Heart left ventricle (tissue), 16 donors: ENCODE results near the gene LPXN. TPM values are rescaled to one million over a fixed set of nuclear protein-coding genes. Genes with fewer than 3 reads are reported as not detected.
A peak's percentile ranks its signal among the peaks of the same experiment; 100 is the strongest.

Experiments
- ATAC-seq, 4 donors: fragments of 200-7000 bp; cut with Tn5 transposase; one replicate each; pipeline ENCODE4 v1.9.1; 2020 to 2022; ENCODE audit warnings: moderate library complexity in 4 of 4, mild to moderate bottlenecking in 3 of 4, moderate number of reproducible peaks in 1 of 4
- DNase-seq, 5 donors: peaks; one replicate each; pipeline ENCODE4 v3.0.0-alpha.2; 2020
- H3K27ac ChIP-seq, 12 donors: fragments of 200-600 bp; sonication (generic) in 4 of 12; one replicate each; pipeline versions ENCODE4 v1.5.0 to v1.8.0; 2016 to 2022; ENCODE audit warnings: mild to moderate bottlenecking in 2 of 12
- H3K27me3 ChIP-seq, 9 donors: fragments of 200-600 bp; sonication (generic) in 2 of 9; one replicate each; pipeline versions ENCODE4 v1.5.1 to v1.8.0; 2016 to 2022; ENCODE audit warnings: mild to moderate bottlenecking in 3 of 9
- H3K36me3 ChIP-seq, 9 donors: fragments of 200-600 bp; sonication (generic) in 2 of 9; one replicate each; pipeline versions ENCODE4 v1.5.0 to v1.8.0; 2018 to 2022; ENCODE audit warnings: mild to moderate bottlenecking in 2 of 9
- H3K4me1 ChIP-seq, 12 donors: fragments of 200-600 bp; sonication (generic) in 4 of 12; one replicate each; pipeline versions ENCODE4 v1.5.0 to v1.8.0; 2016 to 2022; ENCODE audit warnings: mild to moderate bottlenecking in 3 of 12
- H3K4me3 ChIP-seq, 12 donors: fragments of 200-600 bp; sonication (generic) in 4 of 12; one replicate each; pipeline versions ENCODE4 v1.5.0 to v1.8.0; 2017 to 2022; ENCODE audit warnings: mild to moderate bottlenecking in 9 of 12, moderate library complexity in 4 of 12
- H3K9me3 ChIP-seq, 12 donors: fragments of 200-600 bp; sonication (generic) in 4 of 12; one replicate each; pipeline versions ENCODE4 v1.5.0 to v1.8.0; 2016 to 2022; ENCODE audit warnings: mild to moderate bottlenecking in 1 of 12
- POLR2A ChIP-seq, 2 donors: fragments of 450-650 bp; IDR thresholded peaks; one replicate each; pipeline ENCODE4 v1.6.1; 2017; ENCODE audit warnings: antibody characterized with exemption in 2 of 2, mild to moderate bottlenecking in 2 of 2, moderate library complexity in 2 of 2
- WGBS, 4 donors: extraction: QIAGEN DNeasy Blood & Tissue Kit in 2 of 4; methylation state at CpG; one replicate each; pipeline versions ENCODE4 v1.1.5 to v1.1.7; 2013 to 2018; 5-methylcytosine and 5-hydroxymethylcytosine counted together
- intact Hi-C, 10 donors: fragments of 100-400 bp; cut with DNase I; formaldehyde crosslinking; loops; one replicate each; pipeline versions ENCODE4 v1.11.1 to v1.14.2; 2022
- polyA plus RNA-seq, 2 donors: library from polyadenylated mRNA; stranded (reverse); fragments of 200-250 nt; gene quantifications; one replicate each; pipeline ENCODE4 v1.2.3, GENCODE V29; 2013
- total RNA-seq, 9 donors: library from RNA; depleted of rRNA in 2 of 9; stranded (reverse); fragments of >200 nt in 2 of 9; fragmentation: NEBNext Ultra II Directional in 3 of 9; extraction: Animal tissue kit (Norgen Biotek cat#: 25700) in 3 of 9; gene quantifications; one replicate each; pipeline versions ENCODE4 v1.1.0 to v1.2.4, GENCODE V29; 2016 to 2023
- TF ChIP-seq, protein P1 (sequence below), 12 donors: fragments of 200-600 bp; sonication (generic) in 4 of 12; IDR thresholded peaks; one replicate each; pipeline versions ENCODE4 v1.5.0 to v1.8.0; 2018 to 2022; ENCODE audit warnings: antibody characterized with exemption in 12 of 12, mild to moderate bottlenecking in 5 of 12
- donor health status: ischemic (EF 13 %, LVEDD 7.1; RV severe dilation, severe dysfunction).
- donor health status: healthy with polysubstance abuse.
- donor health status: DM: no; HTN: yes; CAD: no.
- donor health status: DM: no; HTN: no; CAD: no.
- donor health status: ischemic (EF 25% LVEDD 6.9; RV normal size, moderate dysfunction).
- donor health status: ischemic (EF 25% LVEDD 5.7; RV mildly dilated, moderate dysfunction).
- donor health status: healthy.
- donor health status: DM: yes; HTN: yes; CAD: no.
- donor health status: ischemic (EF 35%, LVEDD 5.7; RV mildly dilated, moderate dysfunction).
- donor health status: nonischemic (EF 11% LVEDD 7.7; RV severe dilation, severe dysfunction).
- donor health status: DM: yes; HTN: yes; CAD: no.
- donor health status: PGD.
- donor health status: ischemic (EF 29% LVEDD 5.4; RV normal size, mild dysfunction).
- donor health status: nonischemic (EF 23%, LVEDD 6.1; RV moderate dilation, normal function).

Gene LPXN
- total and polyA plus RNA-seq, 11 donors: 1.8 to 19.8 (median 3.4) TPM

DNA sequence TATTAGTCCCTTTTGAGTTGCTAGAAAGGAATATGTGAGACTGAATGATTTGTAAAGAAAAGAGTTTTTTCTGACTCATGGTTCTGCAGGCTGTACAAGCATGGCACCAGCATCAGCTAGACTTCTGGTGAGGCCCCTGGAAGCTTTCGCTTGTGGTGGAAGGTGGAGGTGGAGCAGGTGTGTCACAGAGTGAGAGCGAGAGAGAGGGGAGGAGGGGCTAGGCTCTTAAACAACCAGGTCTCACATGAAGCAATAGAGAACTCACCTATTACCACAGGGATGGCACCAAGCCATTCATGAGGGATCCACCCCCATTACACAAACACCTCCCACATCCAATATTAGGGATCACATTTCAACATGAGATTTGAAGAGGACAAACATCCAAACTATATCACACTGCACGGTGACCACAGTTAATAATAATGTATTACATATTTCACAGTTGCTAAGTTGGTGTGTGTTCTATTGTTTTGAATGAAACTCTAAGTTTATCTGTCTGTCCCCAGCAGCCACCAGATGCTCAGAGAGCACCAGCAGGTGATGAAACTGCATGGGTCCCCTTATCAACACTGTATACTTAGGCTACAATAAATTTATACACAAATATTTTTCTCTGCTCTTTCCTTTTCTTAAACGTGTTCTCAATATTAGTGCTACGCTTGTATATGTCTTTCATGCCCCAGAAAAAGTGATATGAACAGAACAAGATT lies 17.3 kb upstream of the LPXN start:
- ATAC-seq: peak in 3 of 4 donors; percentile 34 to 47 (median 36)
- no peaks in the 10 kb centered on the region for H3K27me3 ChIP-seq
- 75 to 84% (median 75%) methylated on average over 5 of the region's 5 CpGs for WGBS, 4 donors
- no peak overlapping the region for H3K4me3 ChIP-seq
- intact Hi-C loops: no loop called here
- H3K4me1 ChIP-seq: peaks cover 0 to 33% (median 24%) of the 10 kb centered on the region in 12 donors
- TF ChIP-seq, protein P1, sequence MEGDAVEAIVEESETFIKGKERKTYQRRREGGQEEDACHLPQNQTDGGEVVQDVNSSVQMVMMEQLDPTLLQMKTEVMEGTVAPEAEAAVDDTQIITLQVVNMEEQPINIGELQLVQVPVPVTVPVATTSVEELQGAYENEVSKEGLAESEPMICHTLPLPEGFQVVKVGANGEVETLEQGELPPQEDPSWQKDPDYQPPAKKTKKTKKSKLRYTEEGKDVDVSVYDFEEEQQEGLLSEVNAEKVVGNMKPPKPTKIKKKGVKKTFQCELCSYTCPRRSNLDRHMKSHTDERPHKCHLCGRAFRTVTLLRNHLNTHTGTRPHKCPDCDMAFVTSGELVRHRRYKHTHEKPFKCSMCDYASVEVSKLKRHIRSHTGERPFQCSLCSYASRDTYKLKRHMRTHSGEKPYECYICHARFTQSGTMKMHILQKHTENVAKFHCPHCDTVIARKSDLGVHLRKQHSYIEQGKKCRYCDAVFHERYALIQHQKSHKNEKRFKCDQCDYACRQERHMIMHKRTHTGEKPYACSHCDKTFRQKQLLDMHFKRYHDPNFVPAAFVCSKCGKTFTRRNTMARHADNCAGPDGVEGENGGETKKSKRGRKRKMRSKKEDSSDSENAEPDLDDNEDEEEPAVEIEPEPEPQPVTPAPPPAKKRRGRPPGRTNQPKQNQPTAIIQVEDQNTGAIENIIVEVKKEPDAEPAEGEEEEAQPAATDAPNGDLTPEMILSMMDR (IDR thresholded peaks at IDR 0.05): no peak
- no peak for TF ChIP-seq POLR2A (IDR thresholded peaks at IDR 0.05)
- H3K9me3 ChIP-seq: no peaks in the 10 kb centered on the region
- no peak for DNase-seq
- peaks cover 0 to 28% (median 5%) of the 10 kb centered on the region in 9 donors for H3K36me3 ChIP-seq
- H3K27ac ChIP-seq: no peak overlapping the region

DNA sequence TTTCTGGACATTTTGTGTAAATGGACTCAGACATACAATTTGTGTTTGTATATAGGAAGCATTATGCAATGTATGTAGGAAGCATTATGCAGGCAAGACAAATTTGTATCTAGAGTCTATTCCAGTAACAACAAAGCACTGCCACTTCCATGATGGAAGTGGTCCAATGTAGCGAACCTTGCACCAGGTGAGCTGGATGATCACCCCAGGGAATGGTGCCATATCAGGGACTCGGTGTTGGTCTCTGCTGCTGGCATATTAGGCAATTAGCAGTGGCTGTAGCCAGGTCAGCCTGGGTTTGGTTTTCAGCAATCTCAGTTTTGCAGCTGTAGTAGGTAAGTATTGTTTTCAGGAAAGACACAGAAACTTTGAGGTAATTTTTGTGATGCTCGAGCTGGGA lies 16.0 kb upstream of the LPXN start:
- DNase-seq (no peak), ATAC-seq (no peak)
- peaks cover 0 to 39% (median 24%) of the 10 kb centered on the region in 12 donors for H3K4me1 ChIP-seq
- no peaks in the 10 kb centered on the region for H3K27me3 ChIP-seq
- H3K4me3 ChIP-seq: no peak overlapping the region
- no peak for TF ChIP-seq POLR2A (IDR thresholded peaks at IDR 0.05)
- TF ChIP-seq, protein P1 (IDR thresholded peaks at IDR 0.05): no peak
- 78 to 93% (median 84%) methylated on average over 3 of the region's 3 CpGs for WGBS, 4 donors
- H3K36me3 ChIP-seq: peaks cover 0 to 28% (median 11%) of the 10 kb centered on the region in 9 donors
- no peaks in the 10 kb centered on the region for H3K9me3 ChIP-seq
- intact Hi-C loops: no loop called here
- H3K27ac ChIP-seq: no peak overlapping the region

DNA sequence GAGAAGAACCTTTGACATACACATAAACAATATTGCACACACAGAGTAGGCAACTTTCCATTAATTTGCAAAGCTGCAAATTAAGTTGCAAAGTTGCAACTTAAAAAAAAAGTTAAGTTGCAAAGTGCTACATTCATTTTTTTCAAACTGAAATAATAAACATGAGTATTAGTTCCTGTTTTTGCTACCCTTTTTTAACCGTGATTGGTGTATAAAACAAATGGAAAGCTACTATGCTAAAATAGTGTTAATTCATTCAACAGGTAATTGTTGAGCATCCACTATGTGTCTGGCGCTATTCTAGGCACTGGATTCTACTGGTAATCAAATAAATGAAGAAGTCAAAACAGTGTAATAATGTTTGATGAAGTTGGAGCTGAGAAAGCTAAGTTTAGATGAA lies 11.3 kb upstream of the LPXN start:
- Histone ChIP-seq H3K27me3 (no peaks in the 10 kb centered on the region), H3K36me3 (peaks cover 0 to 31% (median 18%) of the 10 kb centered on the region in 9 donors), H3K4me3 (no peak overlapping the region), H3K4me1 (peaks cover 0 to 63% (median 27%) of the 10 kb centered on the region in 12 donors), H3K27ac (no peak overlapping the region), H3K9me3 (no peaks in the 10 kb centered on the region)
- DNase-seq (no peak), ATAC-seq (no peak)
- TF ChIP-seq, protein P1 (IDR thresholded peaks at IDR 0.05): no peak
- TF ChIP-seq POLR2A (IDR thresholded peaks at IDR 0.05): no peak
- intact Hi-C loops: no loop called here
- WGBS, 4 donors: 85 to 94% (median 89%) methylated on average over 2 of the region's 2 CpGs

DNA sequence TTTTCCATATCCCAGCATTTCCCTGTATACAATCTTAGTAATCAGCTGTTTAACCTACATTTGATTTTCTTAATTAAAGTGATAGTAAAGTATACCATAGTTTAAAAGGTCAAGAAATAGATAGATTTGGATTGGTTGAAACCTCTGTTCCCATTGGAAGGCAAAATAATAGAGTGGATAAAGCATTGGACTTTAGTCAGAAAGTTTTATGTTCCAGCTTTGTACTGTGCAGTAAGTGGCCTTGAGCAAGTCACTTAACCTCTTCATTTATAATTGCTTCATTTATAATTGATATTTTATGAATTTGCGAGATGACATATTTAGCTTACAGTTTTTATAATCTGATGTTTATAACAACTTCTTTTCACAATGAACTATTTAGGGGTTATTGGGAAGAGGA lies 6.8 kb upstream of the LPXN start:
- DNase-seq: no peak
- Histone ChIP-seq H3K9me3 (no peaks in the 10 kb centered on the region), H3K36me3 (peaks cover 0 to 28% (median 15%) of the 10 kb centered on the region in 9 donors), H3K4me3 (no peak overlapping the region), H3K27me3 (no peaks in the 10 kb centered on the region), H3K27ac (peak overlapping the region in 2 of 12 donors; percentile 0 to 99), H3K4me1 (peaks cover 0 to 71% (median 41%) of the 10 kb centered on the region in 12 donors)
- no peak for ATAC-seq
- 78 to 94% (median 91%) methylated on average over 1 of the region's 1 CpG for WGBS, 4 donors
- intact Hi-C loops: loop anchor here in 3 of 10 donors (5.0 kb wide), 1 partner anchor 35 kb away; no protein-coding TSS in a partner anchor
- TF ChIP-seq, protein P1 (IDR thresholded peaks at IDR 0.05): no peak
- TF ChIP-seq POLR2A (IDR thresholded peaks at IDR 0.05): no peak
